ENCODE results near the gene SUPT5H. TPM values are rescaled to one million over a fixed set of nuclear protein-coding genes. Genes with fewer than 3 reads are reported as not detected.

The SUPT5H gene
- total and polyA plus RNA-seq, 2 of the 13 experiments (the other 11 are each of a cell fraction or from before 2014, with no cell fraction given), result 48.2 to 51.7 TPM

- TF ChIP-seq RBFOX2 (IDR thresholded peaks at IDR 0.05; ENCODE audit: low read depth, low read length) (peak; percentile 87), ZNF160 (CRISPR knock-in tag; IDR thresholded peaks at IDR 0.05) (no peak), ZNF124 (CRISPR knock-in tag; IDR thresholded peaks at IDR 0.05) (peak; percentile 8; the same call in 1 of the 2 replicates), ZNF710 (CRISPR knock-in tag; IDR thresholded peaks at IDR 0.05; ENCODE audit: borderline replicate concordance) (no peak), GABPA (IDR thresholded peaks at IDR 0.05; ENCODE audit: low read depth, low read length) (peak; percentile 60), GABPA (CRISPR knock-in tag; IDR thresholded peaks at IDR 0.05; ENCODE audit: low read depth) (peak; percentile 88), EP300 (IDR thresholded peaks at IDR 0.05; ENCODE audit: low read depth in 2 of 2, low read length in 2 of 2) (no peak), EP300 (CRISPR knock-in tag; IDR thresholded peaks at IDR 0.05; ENCODE audit: borderline replicate concordance) (no peak), ZBTB14 (CRISPR knock-in tag; IDR thresholded peaks at IDR 0.05) (peak; percentile 70; the same call in 1 of the 2 replicates), ZBTB7A (CRISPR knock-in tag; IDR thresholded peaks at IDR 0.05) (no peak), MYNN (CRISPR knock-in tag; IDR thresholded peaks at IDR 0.05; ENCODE audit: low read depth) (no peak), FOXK1 (CRISPR knock-in tag; IDR thresholded peaks at IDR 0.05; ENCODE audit: borderline replicate concordance, low read depth) (no peak), ZNF24 (IDR thresholded peaks at IDR 0.05) (no peak), SNAPC2 (CRISPR knock-in tag; IDR thresholded peaks at IDR 0.05) (0 out of 2 replicates have a peak, but pooled peaks have one; percentile 29), ARNTL (CRISPR knock-in tag; IDR thresholded peaks at IDR 0.05) (no peak), ZNF546 (CRISPR knock-in tag; conservative IDR thresholded peaks at IDR 0.05) (no peak), ZNF552 (CRISPR knock-in tag; IDR thresholded peaks at IDR 0.05; ENCODE audit: borderline replicate concordance) (no peak), ZNF256 (CRISPR knock-in tag; conservative IDR thresholded peaks at IDR 0.05) (no peak)
Measured at GRCh38 chr19:39409208-39410016, 36.0 kb upstream of the SUPT5H start (continued).
